ENCODE results near the gene PSEN2.
"Not testable (repeated sequence)": the region's sequence is repeated elsewhere in the genome, so short reads cannot be mapped to it uniquely, and the experiment has no call there.

The PSEN2 gene

GRCh38 chr1:226870401-226871279 lies at the start of gene PSEN2:
Gene PSEN2, plus strand, starts transcription at chr1:226870616. Its CDS starts 11,292 bp downstream, at chr1:226881908.
- DNase-seq: peak; percentile 80

GRCh38 chr1:226820941-226821718 lies 49.3 kb upstream of the PSEN2 start:
- no peak for DNase-seq

- no peak for DNase-seq
Measured at GRCh38 chr1:226821719-226822085, 48.7 kb upstream of the PSEN2 start.

- peak; percentile 33 for DNase-seq
Measured at GRCh38 chr1:226823643-226824042, 46.8 kb upstream of the PSEN2 start.

- DNase-seq: no peak
Measured at GRCh38 chr1:226825037-226825745, 45.2 kb upstream of the PSEN2 start.

- no peak for DNase-seq
Measured at GRCh38 chr1:226825746-226826100, 44.7 kb upstream of the PSEN2 start.

GRCh38 chr1:226826479-226827261 lies 43.7 kb upstream of the PSEN2 start:
- no peak for DNase-seq

GRCh38 chr1:226827458-226827857 lies 43.0 kb upstream of the PSEN2 start:
- peak; percentile 69 for DNase-seq

GRCh38 chr1:226827968-226828513 lies 42.4 kb upstream of the PSEN2 start:
- peak; percentile 98 for DNase-seq

GRCh38 chr1:226829105-226829504 lies 41.3 kb upstream of the PSEN2 start:
- DNase-seq: no peak

GRCh38 chr1:226831953-226832352 lies 38.5 kb upstream of the PSEN2 start:
- DNase-seq: no peak

- no peak for DNase-seq
Measured at GRCh38 chr1:226832613-226833012, 37.8 kb upstream of the PSEN2 start.

GRCh38 chr1:226834179-226834578 lies 36.2 kb upstream of the PSEN2 start:
- not testable (repeated sequence) for DNase-seq

GRCh38 chr1:226835396-226835795 lies 35.0 kb upstream of the PSEN2 start:
- not testable (repeated sequence) for DNase-seq

- not testable (repeated sequence) for DNase-seq
Measured at GRCh38 chr1:226837966-226838365, 32.5 kb upstream of the PSEN2 start.

GRCh38 chr1:226838456-226838855 lies 32.0 kb upstream of the PSEN2 start:
- no peak for DNase-seq

- no peak for DNase-seq
Measured at GRCh38 chr1:226845624-226846023, 24.8 kb upstream of the PSEN2 start.

GRCh38 chr1:226846786-226847185 lies 23.6 kb upstream of the PSEN2 start:
- no peak for DNase-seq

- DNase-seq: not testable (repeated sequence)
Measured at GRCh38 chr1:226854548-226854947, 15.9 kb upstream of the PSEN2 start.

GRCh38 chr1:226862890-226863289 lies 7.5 kb upstream of the PSEN2 start:
- no peak for DNase-seq

GRCh38 chr1:226863446-226863845 lies 7.0 kb upstream of the PSEN2 start:
- DNase-seq: no peak

GRCh38 chr1:226864311-226864710 lies 6.1 kb upstream of the PSEN2 start:
- DNase-seq: no peak
